Activated naive CD4-positive, alpha-beta T cell (primary cell): ENCODE measurements around the gene IDI1.
"Not testable (repeated sequence)": the region's sequence is repeated elsewhere in the genome, so short reads cannot be mapped to it uniquely, and the experiment has no call there.

Experiments used
- DNase-seq, 4 experiments: peaks; one replicate each; lab custom pipeline; 2025; lab: John Stamatoyannopoulos, UW

The IDI1 gene

GRCh38 chr10:1063232-1063865 lies 14.4 kb upstream of the IDI1 start:
- no peak for DNase-seq

GRCh38 chr10:1061930-1062774 lies 13.2 kb upstream of the IDI1 start:
- no peak for DNase-seq

- no peak for DNase-seq
Observed at GRCh38 chr10:1059902-1060301, 11.0 kb upstream of the IDI1 start.

- no peak for DNase-seq
Observed at GRCh38 chr10:1058017-1058416, 9.1 kb upstream of the IDI1 start.

- no peak for DNase-seq
Observed at GRCh38 chr10:1057106-1057657, 8.3 kb upstream of the IDI1 start.

GRCh38 chr10:1056326-1057105 lies 7.6 kb upstream of the IDI1 start, which contains the start of gene WDR37:
Gene WDR37, plus strand, starts transcription at chr10:1056385. Its CDS starts 15,771 bp downstream, at chr10:1072156.
- peak; percentile 72 to 84 (median 80) for DNase-seq

- no peak for DNase-seq
Observed at GRCh38 chr10:1054684-1055083, 5.8 kb upstream of the IDI1 start.

GRCh38 chr10:1050554-1050953 lies 1.6 kb upstream of the IDI1 start:
- DNase-seq, result peak in 2 of 4 experiments; percentile 11 to 13

- DNase-seq, result no peak
Observed at GRCh38 chr10:1050145-1050544, 1.2 kb upstream of the IDI1 start.

GRCh38 chr10:1049425-1049958 lies 573 bp upstream of the IDI1 start:
- peak in 1 of 4 experiments; percentile 50 for DNase-seq

GRCh38 chr10:1048349-1048731 lies 579 bp downstream of the IDI1 start:
- DNase-seq, result peak in 1 of 4 experiments; percentile 53

- no peak for DNase-seq
Observed at GRCh38 chr10:1047937-1048336, 982 bp downstream of the IDI1 start.

- no peak for DNase-seq
Observed at GRCh38 chr10:1045415-1045814, 3.5 kb downstream of the IDI1 start.

GRCh38 chr10:1044964-1045363 lies 4.0 kb downstream of the IDI1 start:
- no peak for DNase-seq

- DNase-seq, result no peak
Observed at GRCh38 chr10:1044146-1044545, 4.8 kb downstream of the IDI1 start.

GRCh38 chr10:1043532-1043995 lies 5.4 kb downstream of the IDI1 start:
- no peak for DNase-seq

- DNase-seq, result no peak
Observed at GRCh38 chr10:1041514-1041913, 7.4 kb downstream of the IDI1 start.

GRCh38 chr10:1040133-1040532 lies 8.8 kb downstream of the IDI1 start:
- DNase-seq, result no peak

GRCh38 chr10:1038769-1039168 lies 10.2 kb downstream of the IDI1 start:
- DNase-seq, result not testable (repeated sequence)

- no peak for DNase-seq
Observed at GRCh38 chr10:1037098-1037497, 11.8 kb downstream of the IDI1 start.

- DNase-seq, result no peak
Observed at GRCh38 chr10:1036341-1036791, 12.6 kb downstream of the IDI1 start.

GRCh38 chr10:1035201-1035600 lies 13.7 kb downstream of the IDI1 start:
- no peak for DNase-seq
